ENCODE data around the gene CAMK1D. TPM values are rescaled to one million over a fixed set of nuclear protein-coding genes. Genes with fewer than 3 reads are reported as not detected.

CAMK1D gene
- total and polyA plus RNA-seq, 10 of the 15 experiments (the other 5 are each of a cell fraction or from before 2014, with no cell fraction given): 2.1 to 35.5 (median 14.7) TPM

GRCh38 chr10:12397147-12397896, 48.0 kb downstream of the CAMK1D start (continued):
- TF ChIP-seq TBL1XR1 (IDR thresholded peaks at IDR 0.05; ENCODE audit: low read depth, low read length): no peak

- Histone ChIP-seq H3K27ac (ENCODE audit: control insufficient read depth, insufficient read depth) (no peak overlapping the region), H3K4me2 (ENCODE audit: control insufficient read depth, insufficient read depth) (no peak overlapping the region), H3K79me2 (ENCODE audit: control insufficient read depth, insufficient read depth, low read length) (no peaks in the 10 kb centered on the region; the same call in 1 of the 2 replicates), H3K4me1 (ENCODE audit: control insufficient read depth, insufficient read depth, low read length) (no peaks in the 10 kb centered on the region), H3K4me3 (no peak overlapping the region), H3K9me3 (replicated peaks; ENCODE audit: control insufficient read depth, insufficient read depth, low read length) (no peaks in the 10 kb centered on the region), H3K9ac (ENCODE audit: control insufficient read depth, insufficient read depth, low read length) (no peak overlapping the region), H4K20me1 (ENCODE audit: control insufficient read depth, insufficient read depth) (no peaks in the 10 kb centered on the region), H3K36me3 (ENCODE audit: control insufficient read depth in 2 of 2, insufficient read depth in 2 of 2, low read length in 1 of 2) (no peaks in the 10 kb centered on the region; a peak in 1 of 4 replicates), H3K27me3 (replicated peaks in 1 of 2; ENCODE audit: control insufficient read depth in 2 of 2, insufficient read depth in 2 of 2, low read length in 1 of 2) (no peaks in the 10 kb centered on the region), H2AFZ (ENCODE audit: control insufficient read depth, low read depth, low read length) (no peak overlapping the region)
- in situ Hi-C loops (cut with MboI) (no loop called here), intact Hi-C loops (cut with micrococcal nuclease; ENCODE audit: unreplicated experiment) (no loop called here)
- ATAC-seq (no peak), DNase-seq (ENCODE audit: low read depth, low spot score) (no peak), FAIRE-seq (no peak)
- WGBS (ENCODE audit: insufficient coverage, insufficient replicate concordance, low lambda C conversion rate, missing lambda C conversion rate): 94% methylated on average over 2 of the region's 2 CpGs
- RAD21 ChIA-PET (ENCODE audit: unreplicated experiment): no interaction called here
- no TSS peak for BruUV-seq (replicated peaks)
- SMC1A ChIA-PET (ENCODE audit: uncharacterized antibody, unreplicated experiment): interaction anchor here (0.8 to 1.8 kb wide), 3 partner anchors 27 to 183 kb away, joined by 3 to 5 read pairs (median 3); no protein-coding TSS in a partner anchor
- POLR2A ChIA-PET: interaction anchor here (0.5 kb wide), 1 partner anchor 2000 kb away, joined by 4 read pairs; no protein-coding TSS in a partner anchor
- CTCF ChIA-PET: no interaction called here
- TF ChIP-seq CEBPZ (IDR thresholded peaks at IDR 0.05; ENCODE audit: low read depth, low read length) (no peak), RBBP5 (conservative IDR thresholded peaks at IDR 0.05) (no peak), NBN (IDR thresholded peaks at IDR 0.05) (no peak), TCF3 (IDR thresholded peaks at IDR 0.05; ENCODE audit: borderline replicate concordance, insufficient read depth, low read depth, low read length) (no peak), POLR2A (IDR thresholded peaks at IDR 0.05; ENCODE audit: low read depth, low read length) (no peak), SUPT20H (IDR thresholded peaks at IDR 0.05; ENCODE audit: borderline replicate concordance, control insufficient read depth, low read depth, low read length) (no peak), MLLT1 (IDR thresholded peaks at IDR 0.05) (no peak), NFIC (IDR thresholded peaks at IDR 0.05; ENCODE audit: low read depth, low read length) (no peak), ZBTB40 (IDR thresholded peaks at IDR 0.05; ENCODE audit: borderline replicate concordance) (no peak), MTA2 (IDR thresholded peaks at IDR 0.05; ENCODE audit: low read depth) (no peak), ZNF384 (IDR thresholded peaks at IDR 0.05; ENCODE audit: borderline replicate concordance, low read depth, low read length) (no peak), ZNF217 (IDR thresholded peaks at IDR 0.05) (no peak)
Observed at GRCh38 chr10:12397941-12398340, 48.6 kb downstream of the CAMK1D start.

Measured in GM12878 (cell line).